Skin of body (tissue), 2 donors: ENCODE results near the gene KBTBD13. TPM values are rescaled to one million over a fixed set of nuclear protein-coding genes. Genes with fewer than 3 reads are reported as not detected.
"Not testable (repeated sequence)": the region's sequence is repeated elsewhere in the genome, so short reads cannot be mapped to it uniquely, and the experiment has no call there.

ENCODE experiments used
- DNase-seq: peaks from one replicate; lab custom pipeline; 2025; lab: John Stamatoyannopoulos, UW
- total RNA-seq: library from RNA; depleted of rRNA; stranded (reverse); fragments of >200 nt; gene quantifications from one replicate; pipeline ENCODE4 v1.2.3, GENCODE V29; 2014

The KBTBD13 gene
- total RNA-seq, 1 donor from 2014 or later = 0.30 TPM

DNA sequence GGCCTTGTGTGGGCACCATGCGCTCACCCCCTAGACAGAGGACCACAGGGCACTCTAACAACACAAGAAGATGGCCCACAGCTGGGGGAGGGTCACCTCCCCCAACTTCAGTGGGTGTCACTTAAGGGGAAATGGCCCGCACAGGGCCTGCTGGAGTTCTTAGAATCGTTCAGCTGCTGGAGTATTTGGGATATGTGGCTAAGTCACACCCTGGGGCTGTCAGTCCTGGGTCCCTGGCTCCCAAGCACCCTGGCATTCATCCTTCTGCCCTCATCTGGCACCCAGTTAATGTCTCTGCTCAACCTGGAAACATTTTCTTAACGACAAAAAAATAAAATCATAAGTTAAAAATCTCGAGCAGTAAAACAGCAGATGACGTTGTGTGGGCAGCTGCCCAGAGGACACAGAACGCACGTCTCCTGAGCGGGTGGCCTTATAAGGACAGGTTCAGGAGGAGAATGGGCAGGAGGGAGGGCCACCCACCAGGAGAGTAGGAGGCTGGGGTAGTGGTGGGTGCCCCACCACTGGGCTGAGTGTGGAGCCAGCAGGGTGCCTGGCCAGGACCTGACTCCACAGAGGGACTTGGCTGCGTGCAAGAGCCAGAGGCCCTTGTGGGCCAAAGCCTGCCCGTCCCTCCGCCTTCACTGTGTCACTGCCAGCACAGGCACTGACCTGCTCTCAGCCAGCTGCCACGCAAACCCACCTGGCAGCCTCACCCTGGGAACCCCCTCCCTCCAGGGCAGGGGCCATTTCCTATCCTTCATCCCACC is 11.5 kb downstream of the KBTBD13 start:
- no peak for DNase-seq

DNA sequence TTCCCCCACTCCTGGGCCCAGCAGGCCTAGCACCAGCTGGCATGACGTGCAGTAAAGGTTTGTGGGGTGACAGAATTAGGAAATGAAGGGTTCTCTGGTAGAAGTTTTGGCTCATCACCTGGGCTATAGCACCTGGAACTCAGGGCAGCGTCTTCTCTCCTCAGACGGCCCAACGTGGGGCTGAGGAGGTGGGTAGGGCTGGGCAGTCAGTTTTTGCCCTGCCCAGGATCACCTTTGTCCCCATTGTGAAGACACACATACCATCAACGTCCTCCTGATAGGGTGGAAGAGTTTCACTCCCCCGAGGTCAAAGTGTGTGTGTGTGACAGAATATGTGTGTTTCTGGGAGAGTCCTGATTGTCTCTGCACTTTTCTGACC is 12.1 kb downstream of the KBTBD13 start:
- no peak for DNase-seq

DNA sequence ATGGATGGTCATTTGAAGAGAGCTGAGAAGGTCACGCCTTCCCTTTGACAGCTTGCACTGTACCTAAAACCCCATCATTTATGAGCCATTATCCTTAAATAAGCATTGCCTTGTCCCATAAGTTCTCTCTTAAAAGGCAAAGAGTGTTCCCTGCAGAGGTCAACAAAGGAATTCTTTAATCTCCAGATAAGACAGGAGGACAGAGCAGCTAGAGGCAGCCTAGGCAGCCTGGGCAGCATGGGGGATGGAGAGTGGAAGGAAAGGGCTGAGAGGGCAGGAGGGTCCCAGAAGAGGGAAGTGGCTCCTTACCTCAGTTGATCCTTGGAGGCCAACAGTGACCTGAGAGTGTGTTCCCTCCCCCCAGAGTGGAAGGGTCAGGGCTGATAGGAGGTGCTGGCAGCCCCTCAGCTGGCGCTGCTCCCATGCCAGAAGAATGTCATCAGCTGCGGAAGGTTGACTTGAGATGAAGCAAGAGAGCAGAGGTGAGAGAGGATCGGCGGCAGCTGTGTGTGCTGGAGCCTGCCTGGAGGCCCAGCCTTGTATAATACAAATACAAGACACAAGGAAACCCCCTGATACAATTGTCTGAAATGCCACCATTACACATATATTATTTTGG is 12.8 kb downstream of the KBTBD13 start:
- no peak for DNase-seq

DNA sequence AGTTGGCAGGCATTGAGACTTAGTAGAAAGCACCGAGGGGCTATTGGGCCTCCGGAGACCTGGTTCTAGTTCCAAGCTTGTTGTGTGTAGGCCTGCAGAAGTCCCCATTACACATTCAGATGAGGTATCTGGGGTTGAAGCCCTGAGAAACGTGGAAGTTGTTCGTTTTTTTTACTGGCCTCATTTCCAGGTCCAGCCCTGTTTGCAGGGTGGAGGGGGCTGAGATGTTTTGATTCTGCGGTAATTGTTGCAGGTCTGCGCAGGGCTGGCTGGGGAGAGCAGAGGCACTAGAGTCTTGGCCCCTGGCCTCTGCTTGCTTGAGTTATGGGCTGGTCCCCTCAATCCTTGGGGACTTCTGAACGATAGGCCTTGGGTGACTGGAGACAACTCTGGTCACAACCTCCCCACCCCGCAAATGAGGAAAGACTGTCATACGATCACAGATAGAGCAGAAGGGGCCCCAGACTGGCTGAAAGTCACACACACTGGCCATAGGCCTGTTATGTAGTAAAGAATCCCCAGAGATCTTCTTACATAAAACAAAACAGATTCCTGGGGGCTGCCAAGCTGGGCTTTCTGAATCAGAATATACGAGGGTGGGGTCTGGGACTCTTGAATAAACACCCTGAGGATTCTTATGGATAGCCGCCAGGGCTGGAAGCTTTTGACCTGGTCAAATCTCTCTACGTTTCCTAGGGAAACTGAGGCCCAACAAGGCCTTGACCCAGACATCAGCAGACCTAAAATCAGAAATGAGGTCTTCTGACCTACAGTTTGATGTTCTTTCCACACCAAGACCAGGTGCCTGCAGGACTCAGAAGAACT is 15.6 kb downstream of the KBTBD13 start:
- peak; percentile 9 for DNase-seq

DNA sequence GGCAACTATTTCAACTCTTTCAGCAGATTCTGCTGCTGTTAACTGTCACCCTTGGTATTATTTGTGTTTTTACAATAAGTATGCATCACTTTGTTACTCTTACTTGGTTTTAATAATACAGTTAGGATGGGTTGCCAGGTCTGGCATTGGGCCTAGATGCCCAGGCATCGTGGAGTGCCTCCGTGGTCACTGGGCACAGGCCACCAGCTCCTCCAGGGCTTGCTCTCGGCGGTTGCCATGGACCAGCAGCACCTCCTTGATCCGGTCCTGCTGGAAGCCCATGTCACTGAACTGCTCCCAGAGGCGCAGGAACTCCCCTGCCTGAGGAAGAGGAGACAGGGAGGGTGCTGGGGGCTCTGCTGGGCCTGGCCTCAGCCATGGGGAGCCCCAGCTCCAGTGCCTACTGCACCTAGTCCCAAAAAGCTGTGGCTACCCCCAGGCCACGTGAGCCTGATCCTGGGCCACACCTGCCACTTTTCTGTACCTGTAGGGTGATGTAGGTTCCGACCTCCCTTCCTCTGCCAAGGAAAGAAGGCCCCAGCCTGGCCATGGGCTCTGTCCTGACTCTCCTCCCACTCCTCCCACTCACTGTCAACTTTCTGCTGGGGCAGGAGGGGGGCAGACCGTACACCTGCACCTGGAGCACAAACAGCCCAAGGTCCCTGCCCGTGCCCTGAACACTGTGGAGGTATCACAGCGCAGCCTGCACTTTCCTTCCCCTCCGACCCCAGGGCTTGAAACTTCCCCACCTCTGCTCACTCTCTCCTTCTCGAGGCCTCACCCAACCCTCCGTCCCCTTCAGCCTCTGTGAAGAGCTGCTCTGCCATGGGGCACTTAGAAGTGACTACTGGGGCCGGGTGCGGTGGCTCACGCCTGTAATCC is 16.6 kb downstream of the KBTBD13 start:
- no peak for DNase-seq

- not testable (repeated sequence) for DNase-seq
Measured at GRCh38 chr15:65093793-65094170, 17.2 kb downstream of the KBTBD13 start.

- DNase-seq = no peak
Measured at GRCh38 chr15:65094294-65094995, 17.9 kb downstream of the KBTBD13 start.

DNA sequence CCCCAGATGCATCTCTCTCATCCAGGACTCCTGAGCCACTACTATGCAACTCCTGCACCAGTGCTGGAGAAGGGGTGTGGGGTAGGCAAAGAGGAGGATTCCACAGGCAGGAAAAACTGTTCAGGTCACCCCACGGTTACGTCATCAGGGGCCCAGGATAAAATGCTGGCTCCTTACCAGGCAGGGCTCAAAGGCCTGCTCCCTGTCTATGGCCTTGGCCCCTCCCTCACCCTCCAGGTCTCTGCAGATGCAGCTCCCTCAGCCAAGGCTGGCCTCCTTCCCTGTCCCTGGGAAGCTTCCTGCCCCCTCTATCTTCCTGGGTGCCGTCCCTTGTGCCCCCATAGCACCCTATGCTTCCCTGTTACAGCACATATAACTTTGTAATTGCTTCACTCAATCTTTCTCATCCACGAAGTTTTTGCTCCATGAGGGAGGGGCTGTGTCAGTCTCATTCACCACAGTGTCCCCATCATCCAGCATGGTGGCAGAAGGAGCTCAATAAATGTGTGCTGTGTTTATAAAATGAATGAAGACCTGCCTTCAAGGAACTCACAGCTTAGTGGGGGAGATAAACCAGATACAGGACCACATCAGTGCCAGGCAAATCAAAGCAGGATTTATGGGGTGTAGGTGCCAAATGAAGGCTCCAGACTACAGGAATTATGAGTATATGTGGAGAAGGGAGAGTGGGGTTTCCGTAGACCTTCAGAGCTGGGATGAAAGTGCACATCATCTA is 18.6 kb downstream of the KBTBD13 start:
- DNase-seq = no peak

GRCh38 chr15:65095747-65096104 is 19.2 kb downstream of the KBTBD13 start:
- DNase-seq = no peak

DNA sequence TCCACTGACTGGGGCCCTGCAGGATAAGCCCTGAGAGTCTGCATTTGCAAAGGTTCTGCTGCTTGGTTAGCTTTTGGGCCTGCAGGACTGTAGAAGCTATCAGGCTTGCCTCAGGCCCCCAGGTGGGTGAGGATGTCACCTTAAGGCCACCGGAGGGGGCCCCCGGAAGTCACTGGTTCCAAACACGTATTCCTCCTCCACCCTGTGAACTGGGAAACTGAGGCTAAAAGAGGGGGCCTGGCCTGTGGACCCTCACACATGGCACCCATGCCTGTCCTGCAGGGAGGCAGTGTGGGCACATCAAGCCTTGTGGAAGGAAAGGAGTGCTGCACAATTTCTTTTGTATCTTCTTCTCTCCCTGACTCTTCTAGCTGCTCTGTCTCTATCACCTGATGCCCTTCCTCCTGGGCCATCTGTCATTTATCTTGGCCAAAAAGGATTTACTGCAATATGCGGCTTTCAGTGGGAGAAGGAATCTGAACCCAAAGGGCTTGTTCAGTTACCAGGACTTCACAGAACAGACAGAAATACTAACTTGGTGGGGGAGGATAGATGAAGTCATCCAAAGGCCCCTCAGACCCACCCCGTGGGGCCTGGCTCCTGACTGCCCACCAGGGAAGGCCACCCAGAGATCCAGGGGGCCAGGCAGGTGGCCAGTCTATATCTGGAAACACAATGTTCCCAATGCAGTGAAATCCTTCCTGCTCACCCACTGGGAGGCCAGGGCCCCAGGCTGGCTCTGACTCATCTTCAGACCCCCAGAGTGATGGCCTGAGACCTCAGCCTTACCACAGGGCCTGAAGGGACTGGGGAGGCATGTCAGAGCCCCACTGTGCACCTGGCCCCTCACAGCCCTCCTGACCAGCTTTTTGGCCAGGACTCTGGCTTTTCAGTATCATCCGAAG is 20.2 kb downstream of the KBTBD13 start:
- DNase-seq = no peak

GRCh38 chr15:65097651-65098263 is 21.2 kb downstream of the KBTBD13 start:
- DNase-seq = no peak

- DNase-seq = no peak
Measured at GRCh38 chr15:65099336-65099735, 22.8 kb downstream of the KBTBD13 start.

DNA sequence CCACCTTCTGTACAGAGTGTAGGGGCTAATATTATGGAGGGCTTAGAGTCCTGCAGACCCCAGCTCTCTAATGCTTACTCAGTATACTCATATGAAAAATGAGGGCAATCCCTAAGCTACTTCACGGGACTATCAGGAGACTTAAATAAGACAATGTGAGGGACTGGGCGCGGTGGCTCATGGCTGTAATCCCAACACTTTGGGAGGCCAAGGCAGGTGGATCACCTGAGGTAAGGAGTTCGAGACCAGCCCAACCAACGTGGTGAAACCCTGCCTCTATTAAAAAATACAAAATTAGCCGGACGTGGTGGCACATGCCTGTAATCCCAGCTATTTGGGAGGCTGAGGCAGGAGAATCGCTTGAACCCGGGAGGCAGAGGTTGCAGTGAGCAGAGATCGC is 23.3 kb downstream of the KBTBD13 start:
- DNase-seq = not testable (repeated sequence)

- DNase-seq = no peak
Measured at GRCh38 chr15:65100442-65100841, 23.9 kb downstream of the KBTBD13 start.

- DNase-seq = peak; percentile 54
Measured at GRCh38 chr15:65101411-65101890, 24.9 kb downstream of the KBTBD13 start.

DNA sequence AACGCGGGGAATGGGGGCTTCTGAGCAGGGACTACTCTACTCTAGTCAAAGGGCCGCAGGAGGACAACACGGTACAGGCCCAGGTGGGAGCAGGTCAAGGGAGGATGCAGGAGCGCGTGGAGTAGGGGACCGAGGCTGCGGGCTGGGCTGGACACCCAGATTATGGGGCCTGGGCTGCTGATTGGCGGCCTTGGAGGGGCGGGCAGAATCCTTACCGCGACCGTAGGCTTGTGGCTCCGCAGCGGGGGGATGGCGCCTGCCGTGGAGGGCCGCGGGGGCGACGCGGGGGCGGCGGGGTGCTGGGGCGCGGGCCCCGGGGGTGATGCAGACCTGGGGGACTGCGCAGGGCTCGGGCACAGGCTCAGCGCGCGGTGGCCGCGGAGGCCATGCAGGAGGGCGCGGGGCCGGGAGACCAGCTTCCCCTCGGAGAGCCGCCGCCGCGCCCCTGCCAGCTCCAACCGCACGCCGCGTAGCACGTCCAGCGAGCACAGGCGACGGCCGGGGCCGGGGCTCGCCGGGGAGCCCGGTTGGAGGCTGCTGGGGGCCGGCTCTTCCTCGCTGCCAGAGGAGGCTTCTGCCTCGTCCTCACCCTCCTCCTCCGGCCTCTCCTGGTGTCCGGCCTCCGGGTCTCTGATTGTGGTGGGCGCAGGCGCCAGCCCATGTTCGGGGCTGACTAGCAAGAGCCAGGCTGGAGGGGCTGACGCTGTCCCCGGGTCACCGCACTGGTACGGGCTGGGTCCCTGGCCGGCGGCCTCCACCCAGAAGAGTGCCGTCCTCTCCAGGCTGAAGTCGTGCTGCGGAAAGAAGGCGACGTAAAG is 25.6 kb downstream of the KBTBD13 start:
- DNase-seq = no peak

GRCh38 chr15:65102912-65103311 is 26.4 kb downstream of the KBTBD13 start:
- no peak for DNase-seq

- DNase-seq = no peak
Measured at GRCh38 chr15:65105038-65105437, 28.5 kb downstream of the KBTBD13 start.
